K562 (cell line): ENCODE data around the gene KIAA0513. TPM values are rescaled to one million over a fixed set of nuclear protein-coding genes. Genes with fewer than 3 reads are reported as not detected.

Experiments used
- ATAC-seq: fragments of 200-7000 bp; cut with Tn5 transposase; 3 replicates; pipeline ENCODE4 v1.9.1; 2020; ENCODE audit warnings: moderate library complexity
- BruUV-seq: library from RNA; stranded (reverse); fragments of 400-500 nt; replicated peaks from 2 replicates; lab custom pipeline; 2021; lab: Mats Ljungman, UMichigan
- CTCF ChIA-PET: fragments of 300-600 bp; formaldehyde crosslinking; extraction: SDS; loops from one replicate; lab custom pipeline; 2021; ENCODE audit warnings: low intra/inter-chr PET ratio; lab: Yijun Ruan, JAX
- POLR2A ChIA-PET: fragments of 300-600, 350-650 bp; sonication (Branson Sonifier 250); formaldehyde crosslinking; extraction: SDS; loops from one replicate; lab custom pipeline; 2021; ENCODE audit warnings: antibody characterized with exemption, inconsistent platforms; lab: Yijun Ruan, JAX
- DNase-seq, 4 experiments: peaks; one replicate each; pipeline versions ENCODE4 v3.0.0 to v3.0.0-alpha.2; 2011 to 2018; ENCODE audit warnings: low spot score in 3 of 4, mixed read lengths in 3 of 4; ENCODE audit errors: extremely low read depth in 1 of 4
- FAIRE-seq: peaks from 2 replicates; lab custom pipeline; 2011; peaks lifted over from hg19 to GRCh38; lab: Jason Lieb, UNC
- H2AFZ ChIP-seq: 2 replicates; pipeline ENCODE4 v1.6.0; 2011; ENCODE audit warnings: low read depth, low read length, control low read depth, inconsistent platforms
- H3K27ac ChIP-seq: fragments of 200-600 bp; 3 replicates; pipeline ENCODE4 v1.8.0; 2011; ENCODE audit warnings: low read depth, mild to moderate bottlenecking, control low read depth, inconsistent platforms, low read length, moderate library complexity, mixed read lengths; ENCODE audit errors: extremely low read depth
- H3K27me3 ChIP-seq, 2 experiments: fragments of 300-600 bp in 1 of 2; 2 replicates in 1 of 2; 3 replicates in 1 of 2; pipeline versions ENCODE4 v1.6.0 to v1.8.0; 2011; ENCODE audit warnings: inconsistent platforms in 2 of 2, low read length in 2 of 2, mild to moderate bottlenecking in 1 of 2, mixed read lengths in 1 of 2, moderate library complexity in 1 of 2; ENCODE audit not compliant: control insufficient read depth in 2 of 2, insufficient read depth in 2 of 2
- H3K36me3 ChIP-seq: fragments of 300-600 bp; 3 replicates; pipeline ENCODE4 v1.8.0; 2011; ENCODE audit warnings: mild to moderate bottlenecking, low read length, inconsistent platforms; ENCODE audit not compliant: control insufficient read depth, insufficient read depth
- H3K4me1 ChIP-seq, 2 experiments: fragments of 200-600 bp in 1 of 2; replicated peaks in 1 of 2; 2 replicates in 1 of 2; 3 replicates in 1 of 2; pipeline versions ENCODE4 v1.5.1 to v1.8.0; 2011; ENCODE audit warnings: inconsistent platforms in 2 of 2, low read length in 2 of 2, mild to moderate bottlenecking in 1 of 2, mixed read lengths in 1 of 2, moderate library complexity in 1 of 2; ENCODE audit not compliant: control insufficient read depth in 2 of 2, insufficient read depth in 2 of 2
- H3K4me2 ChIP-seq: 2 replicates; pipeline ENCODE4 v1.6.1; 2011; ENCODE audit warnings: low read length, control low read depth, inconsistent platforms, mixed read lengths; ENCODE audit not compliant: insufficient read depth
- H3K4me3 ChIP-seq: fragments of 200-600 bp; sonication (generic), shearing (Covaris generic); 2 replicates; pipeline ENCODE4 v1.5.1; 2016; ENCODE audit warnings: control low read depth, inconsistent platforms
- H3K79me2 ChIP-seq: fragments of 200-600 bp; 3 replicates; pipeline ENCODE4 v1.8.0; 2011; ENCODE audit warnings: low read length, inconsistent platforms; ENCODE audit not compliant: control insufficient read depth, insufficient read depth
- H3K9ac ChIP-seq, 2 experiments: 2 replicates each; pipeline versions ENCODE4 v1.6.0 to v1.6.1; 2011; ENCODE audit warnings: low read depth in 2 of 2, low read length in 2 of 2, control low read depth in 1 of 2, inconsistent platforms in 1 of 2, mild to moderate bottlenecking in 1 of 2, mixed read lengths in 1 of 2; ENCODE audit not compliant: insufficient read depth in 1 of 2
- H3K9me1 ChIP-seq: one replicate; pipeline ENCODE4 v1.6.0; 2011; ENCODE audit warnings: inconsistent platforms, mild to moderate bottlenecking, low read length, moderate library complexity; ENCODE audit not compliant: control insufficient read depth, insufficient read depth
- H3K9me3 ChIP-seq: replicated peaks from 2 replicates; pipeline ENCODE4 v1.5.1; 2011; ENCODE audit warnings: low read depth, low read length, inconsistent platforms; ENCODE audit not compliant: control insufficient read depth, insufficient read depth
- H4K20me1 ChIP-seq: replicated peaks from 2 replicates; pipeline ENCODE4 v1.6.1; 2011; ENCODE audit warnings: low read length, inconsistent platforms, mixed read lengths; ENCODE audit not compliant: control insufficient read depth, insufficient read depth
- EHMT2 ChIP-seq: fragments of 450-650 bp; IDR thresholded peaks from 2 replicates; pipeline ENCODE4 v1.6.1; 2018; ENCODE audit warnings: antibody characterized with exemption
- HMGXB4 ChIP-seq: sonication (generic); formaldehyde crosslinking; IDR thresholded peaks from 2 replicates; pipeline ENCODE4 v1.8.1; 2023; ENCODE audit warnings: mild to moderate bottlenecking, missing genetic modification reagents
- LCOR ChIP-seq: sonication (generic); formaldehyde crosslinking; IDR thresholded peaks from 2 replicates; pipeline ENCODE4 v1.8.0; 2022; ENCODE audit warnings: mild to moderate bottlenecking, missing genetic modification reagents
- MYC ChIP-seq, 2 experiments: fragments of 250-450 bp in 1 of 2; sonication (Bioruptor Pico) in 1 of 2; IDR thresholded peaks; 2 replicates each; pipeline versions ENCODE4 v1.5.1 to v1.6.1; 2012 to 2021; ENCODE audit warnings: low read depth in 2 of 2, borderline replicate concordance in 1 of 2, improper control_type of control experiment in 1 of 2, low read length in 1 of 2, mild to moderate bottlenecking in 1 of 2, moderate library complexity in 1 of 2
- NFATC3 ChIP-seq: fragments of 450-650 bp; IDR thresholded peaks from 2 replicates; pipeline ENCODE4 v1.6.1; 2017; ENCODE audit warnings: mild to moderate bottlenecking
- NR2C2 ChIP-seq, 2 experiments: fragments of 200-800 bp in 1 of 2; sonication (Bioruptor generic) in 1 of 2; sonication (generic) in 1 of 2; formaldehyde crosslinking in 1 of 2; IDR thresholded peaks; 2 replicates each; pipeline versions ENCODE4 v1.6.1 to v1.8.0; 2016 to 2022; ENCODE audit warnings: mild to moderate bottlenecking in 1 of 2, missing compliant biosample characterization in 1 of 2, missing genetic modification characterization in 1 of 2, missing genetic modification reagents in 1 of 2
- PHF21A ChIP-seq: fragments of 450-650 bp; IDR thresholded peaks from 2 replicates; pipeline ENCODE4 v1.6.1; 2017; ENCODE audit warnings: low read depth, borderline replicate concordance
- SIN3A ChIP-seq, 2 experiments: fragments of 150-350 bp in 1 of 2; IDR thresholded peaks; 2 replicates each; pipeline ENCODE4 v1.6.1; 2011 to 2016; ENCODE audit warnings: borderline replicate concordance in 2 of 2, low read depth in 2 of 2, low read length in 2 of 2, mild to moderate bottlenecking in 2 of 2, moderate library complexity in 2 of 2; ENCODE audit not compliant: control insufficient read depth in 1 of 2
- SIX5 ChIP-seq, 2 experiments: IDR thresholded peaks; 2 replicates each; pipeline ENCODE4 v1.6.1; 2011; ENCODE audit warnings: low read length in 2 of 2, borderline replicate concordance in 1 of 2, low read depth in 1 of 2, mild to moderate bottlenecking in 1 of 2, moderate library complexity in 1 of 2; ENCODE audit not compliant: insufficient read depth in 1 of 2
- SMARCC2 ChIP-seq: fragments of 450-650 bp; IDR thresholded peaks from 2 replicates; pipeline ENCODE4 v1.6.1; 2017; ENCODE audit warnings: antibody characterized with exemption, moderate library complexity, mild to moderate bottlenecking, low read depth
- WGBS: fragments of 100-300 bp; shearing (Covaris generic); methylation state at CpG from one replicate; pipeline ENCODE4 v1.1.6; 2016; ENCODE audit warnings: low coverage, mixed read lengths; ENCODE audit not compliant: insufficient coverage; ENCODE audit errors: missing lambda C conversion rate; 5-methylcytosine and 5-hydroxymethylcytosine counted together
- in situ Hi-C: fragments of 300-500 bp; cut with MboI; formaldehyde crosslinking; loops from 4 replicates; pipeline ENCODE4 v1.15.0; 2018; ENCODE audit warnings: inconsistent platforms, mixed read lengths
- intact Hi-C: fragments of 100-400 bp; cut with micrococcal nuclease; formaldehyde crosslinking; loops from 2 replicates; pipeline ENCODE4 v1.14.2; 2022
- polyA plus RNA-seq, 8 experiments: library from polyadenylated mRNA; depleted of rRNA in 4 of 8; stranded (reverse) in 5 of 8; unstranded in 3 of 8; fragments of >200 nt; fragmentation: Nextera tagmentation in 2 of 8; fragmentation: Illumina TruSeq in 1 of 8; extraction: Ambion mirVana in 2 of 8; extraction: Trizol in 1 of 8; gene quantifications; 2 replicates each; pipeline versions ENCODE4 v1.2.1 to v1.2.3, GENCODE V29; 2011 to 2014; ENCODE audit warnings: inconsistent platforms in 1 of 8, missing spikeins in 1 of 8
- total RNA-seq, 7 experiments: library from RNA; depleted of rRNA in 6 of 7; stranded (reverse); fragments of >200 nt in 6 of 7; fragmentation: Illumina TruSeq in 2 of 7; extraction: Trizol in 2 of 7; gene quantifications; 2 replicates each; pipeline versions ENCODE4 v1.2.1 to v1.2.3, GENCODE V29; 2011 to 2021; ENCODE audit warnings: low replicate concordance in 1 of 7
- TF ChIP-seq, protein P1 (sequence below): fragments of 450-650 bp; IDR thresholded peaks from 2 replicates; pipeline ENCODE4 v1.6.1; 2016; ENCODE audit warnings: borderline replicate concordance

Gene KIAA0513
- total and polyA plus RNA-seq, 9 of the 15 experiments (the other 6 are each of a cell fraction or from before 2014, with no cell fraction given), result 0.18 to 13.7 (median 10.2) TPM

DNA sequence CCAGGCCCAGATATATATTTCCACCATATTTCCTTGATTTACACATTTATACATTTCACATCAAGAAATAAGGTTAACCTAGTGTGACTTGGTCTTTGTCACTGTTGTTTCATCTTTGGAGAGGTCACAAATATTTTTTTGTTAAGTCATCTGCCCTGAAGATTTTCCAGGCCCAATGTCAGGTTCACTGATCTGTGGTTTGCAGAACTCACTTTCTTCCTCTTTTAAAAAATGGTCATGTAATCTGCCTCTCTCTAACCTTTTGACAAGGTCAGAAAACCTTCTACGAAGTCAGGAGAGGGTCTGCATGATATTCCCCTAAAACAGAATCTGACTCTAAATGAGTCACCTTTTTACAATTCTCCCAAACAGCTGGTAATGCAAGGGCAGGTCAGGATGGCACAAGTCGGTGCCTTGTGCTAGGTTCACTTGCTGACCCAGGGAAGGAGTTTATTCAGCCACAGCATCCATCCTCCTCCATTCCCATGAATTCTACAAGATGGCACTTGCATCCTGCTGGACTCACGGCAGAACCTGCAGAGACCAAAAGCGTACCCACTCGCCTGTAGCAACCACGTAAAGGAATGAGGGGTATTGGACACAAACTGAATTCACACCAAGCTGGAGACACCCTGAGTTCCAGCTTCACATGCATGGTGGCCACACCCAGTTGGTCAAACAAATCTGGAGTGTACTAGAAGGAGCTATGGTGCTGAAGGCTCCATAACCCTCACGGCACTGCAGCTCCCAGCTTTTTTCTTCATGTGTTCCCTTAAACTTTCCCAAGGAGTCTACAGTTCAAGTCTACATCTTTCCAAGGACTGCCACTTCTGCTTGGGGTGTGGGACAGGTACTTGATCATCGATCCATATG lies 1.6 kb upstream of the KIAA0513 start (continued):
- TF ChIP-seq, protein P1, sequence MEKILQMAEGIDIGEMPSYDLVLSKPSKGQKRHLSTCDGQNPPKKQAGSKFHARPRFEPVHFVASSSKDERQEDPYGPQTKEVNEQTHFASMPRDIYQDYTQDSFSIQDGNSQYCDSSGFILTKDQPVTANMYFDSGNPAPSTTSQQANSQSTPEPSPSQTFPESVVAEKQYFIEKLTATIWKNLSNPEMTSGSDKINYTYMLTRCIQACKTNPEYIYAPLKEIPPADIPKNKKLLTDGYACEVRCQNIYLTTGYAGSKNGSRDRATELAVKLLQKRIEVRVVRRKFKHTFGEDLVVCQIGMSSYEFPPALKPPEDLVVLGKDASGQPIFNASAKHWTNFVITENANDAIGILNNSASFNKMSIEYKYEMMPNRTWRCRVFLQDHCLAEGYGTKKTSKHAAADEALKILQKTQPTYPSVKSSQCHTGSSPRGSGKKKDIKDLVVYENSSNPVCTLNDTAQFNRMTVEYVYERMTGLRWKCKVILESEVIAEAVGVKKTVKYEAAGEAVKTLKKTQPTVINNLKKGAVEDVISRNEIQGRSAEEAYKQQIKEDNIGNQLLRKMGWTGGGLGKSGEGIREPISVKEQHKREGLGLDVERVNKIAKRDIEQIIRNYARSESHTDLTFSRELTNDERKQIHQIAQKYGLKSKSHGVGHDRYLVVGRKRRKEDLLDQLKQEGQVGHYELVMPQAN, result no peak
- TF ChIP-seq MYC (IDR thresholded peaks at IDR 0.05; ENCODE audit: low read depth, low read length), result peak; percentile 32; the same call in 1 of the 2 replicates
- no peak for TF ChIP-seq MYC (CRISPR knock-in tag; IDR thresholded peaks at IDR 0.05; ENCODE audit: borderline replicate concordance, low read depth)
- TF ChIP-seq PHF21A, result no peak
- no peak for TF ChIP-seq LCOR (CRISPR knock-in tag)
- no peak for TF ChIP-seq EHMT2

DNA sequence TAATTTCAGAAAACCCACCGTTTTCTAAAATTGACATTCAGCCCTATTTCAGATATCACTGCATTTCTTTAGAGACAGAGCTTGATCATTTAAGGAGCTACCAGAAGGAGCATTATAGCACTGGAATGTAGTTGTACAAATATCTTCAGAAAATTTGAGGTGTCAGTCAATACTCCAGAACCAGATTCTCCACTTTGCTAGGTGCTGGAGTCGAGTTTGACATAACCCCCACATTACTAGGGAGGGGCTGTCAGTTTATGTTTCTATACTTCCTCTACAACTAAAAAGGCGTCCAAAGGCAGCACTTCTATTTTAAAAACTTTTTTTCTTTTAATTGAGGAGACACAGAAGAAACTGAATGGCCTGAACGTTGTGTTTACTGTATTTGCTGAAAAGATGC lies 892 bp upstream of the KIAA0513 start:
- Histone ChIP-seq H3K9me1 (no peaks in the 10 kb centered on the region), H4K20me1 (no peaks in the 10 kb centered on the region), H3K27ac (peak overlapping the region; percentile 53; the same call in 1 of the 3 replicates), H3K4me3 (0 out of 2 replicates have a peak overlapping the region, but pooled peaks have one; percentile 75), H3K36me3 (no peaks in the 10 kb centered on the region; the same call in 2 of the 3 replicates), H3K79me2 (peaks cover 4% of the 10 kb centered on the region; the same call in 2 of the 3 replicates), H3K9ac (peak overlapping the region in 1 of 2 experiments; percentile 63; a peak in 2 of 4 replicates), H3K9me3 (no peaks in the 10 kb centered on the region), H3K4me1 (peaks cover 33 to 44% of the 10 kb centered on the region in 2 experiments), H3K27me3 (no peaks in the 10 kb centered on the region), H3K4me2 (peak overlapping the region; percentile 72), H2AFZ (peak overlapping the region; percentile 84; the same call in 1 of the 2 replicates)
- CTCF ChIA-PET, result no interaction called here
- in situ Hi-C loops (no loop called here), intact Hi-C loops (loop anchor here (5.0 kb wide), 1 partner anchor 61 kb away; no protein-coding TSS in a partner anchor)
- FAIRE-seq, result no peak
- 27% methylated on average over 4 of the region's 4 CpGs for WGBS
- ATAC-seq, result no peak
- POLR2A ChIA-PET, result interaction anchor here (0.6 to 4.5 kb wide), 6 partner anchors 11 to 21 kb away, joined by 3 to 50 read pairs (median 9); partner anchors contain the start of gene ZDHHC7
- no TSS peak for BruUV-seq
- DNase-seq, result no peak
- TF ChIP-seq SIN3A (IDR thresholded peaks at IDR 0.05; ENCODE audit: borderline replicate concordance in 2 of 2, control insufficient read depth in 1 of 2, low read depth in 2 of 2, low read length in 2 of 2) (no peak), SMARCC2 (no peak), NFATC3 (no peak), SIX5 (IDR thresholded peaks at IDR 0.05; ENCODE audit: borderline replicate concordance in 1 of 2, insufficient read depth in 1 of 2, low read depth in 1 of 2, low read length in 2 of 2) (no peak), HMGXB4 (CRISPR knock-in tag) (no peak), NR2C2 (CRISPR knock-in tag; IDR thresholded peaks at IDR 0.05) (no peak), NR2C2 (tag; IDR thresholded peaks at IDR 0.05) (no peak)
